DMS153 treated with DMSO at 0.1 percent for 48 hours (cell line): ENCODE data around the gene CRADD.
"Not testable (repeated sequence)": the region's sequence is repeated elsewhere in the genome, so short reads cannot be mapped to it uniquely, and the experiment has no call there.

Experiments
- DNase-seq: peaks from one replicate; lab custom pipeline; 2025; ENCODE audit not compliant: unreplicated experiment; lab: John Stamatoyannopoulos, UW

The CRADD gene

DNA sequence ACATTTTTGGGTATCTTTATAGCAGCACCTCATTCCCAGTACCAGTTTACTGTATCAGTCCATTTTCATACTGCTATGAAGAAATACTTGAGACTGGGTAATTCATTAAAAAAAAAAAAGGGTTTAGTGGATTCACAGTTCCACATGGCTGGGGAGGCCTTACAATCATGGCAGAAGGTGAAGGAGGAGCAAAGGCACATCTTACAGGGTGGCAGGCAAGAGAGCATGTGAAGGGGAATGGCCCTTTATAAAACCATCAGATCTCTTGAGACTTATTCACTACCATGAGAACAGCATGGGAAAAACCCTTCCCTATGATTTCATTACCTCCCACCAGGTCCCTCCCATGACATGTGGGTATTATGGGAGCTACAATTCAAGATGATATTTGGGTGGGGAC lies 77.7 kb downstream of the CRADD start:
- not testable (repeated sequence) for DNase-seq

GRCh38 chr12:93756288-93756687 lies 79.1 kb downstream of the CRADD start:
- DNase-seq, result no peak

- no peak for DNase-seq
These were observed 80.9 kb downstream of the CRADD start for GRCh38 chr12:93757792-93758694.

DNA sequence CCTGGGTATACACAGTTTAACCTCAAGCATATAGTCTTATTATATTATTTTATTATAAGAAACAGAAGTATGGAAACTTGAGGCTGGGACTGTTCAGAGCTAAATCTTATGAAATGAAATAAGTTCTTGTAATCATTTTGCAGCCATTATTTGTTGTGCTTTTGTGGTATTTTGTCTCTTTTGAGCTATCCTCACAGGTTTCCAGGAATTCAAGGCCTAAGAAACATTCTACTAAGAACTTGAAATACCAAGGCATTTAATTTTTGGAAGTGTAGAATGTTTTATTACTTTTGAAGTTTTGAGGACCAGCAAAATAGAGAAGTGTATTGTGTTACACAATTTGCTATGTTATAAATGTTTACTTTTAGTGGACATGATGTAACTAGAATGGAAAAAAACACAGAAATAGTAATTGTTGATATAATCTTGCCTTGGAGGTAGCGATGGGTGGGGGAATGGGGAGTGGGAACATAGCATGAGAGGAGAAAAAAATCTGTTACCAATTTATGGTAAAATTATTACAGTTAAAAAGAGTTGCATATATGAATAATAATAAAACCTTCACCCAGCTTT lies 81.7 kb downstream of the CRADD start:
- no peak for DNase-seq

DNA sequence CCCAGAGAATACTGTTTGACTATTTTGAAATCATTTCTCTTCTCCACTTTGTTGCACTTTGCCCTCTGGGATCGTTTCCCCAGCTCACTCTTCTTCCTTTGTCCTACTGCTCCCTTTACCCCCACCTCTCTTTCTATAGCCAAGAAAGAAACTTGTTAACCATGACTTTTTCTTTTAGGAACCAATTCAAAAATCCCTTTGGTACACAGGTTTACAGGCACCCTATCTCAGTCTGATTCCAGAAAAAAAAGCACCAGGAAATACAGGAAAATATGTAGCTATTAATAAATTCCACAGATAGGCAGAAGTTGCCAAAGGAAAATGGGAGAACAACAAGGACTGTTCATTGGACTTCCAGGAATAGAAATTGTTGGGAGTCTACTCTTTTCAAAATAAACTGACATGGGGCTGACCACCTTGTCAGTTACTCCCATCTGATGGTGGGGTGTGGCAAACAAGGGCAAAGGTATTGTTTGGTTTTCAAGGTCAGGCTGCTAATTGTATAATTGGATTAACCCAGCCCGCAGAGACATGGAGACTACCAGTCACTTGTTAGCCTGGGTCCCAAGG lies 82.4 kb downstream of the CRADD start:
- no peak for DNase-seq

GRCh38 chr12:93760275-93760875 lies 83.2 kb downstream of the CRADD start:
- no peak for DNase-seq

- DNase-seq, result no peak
These were observed 85.0 kb downstream of the CRADD start for GRCh38 chr12:93762059-93762719.

DNA sequence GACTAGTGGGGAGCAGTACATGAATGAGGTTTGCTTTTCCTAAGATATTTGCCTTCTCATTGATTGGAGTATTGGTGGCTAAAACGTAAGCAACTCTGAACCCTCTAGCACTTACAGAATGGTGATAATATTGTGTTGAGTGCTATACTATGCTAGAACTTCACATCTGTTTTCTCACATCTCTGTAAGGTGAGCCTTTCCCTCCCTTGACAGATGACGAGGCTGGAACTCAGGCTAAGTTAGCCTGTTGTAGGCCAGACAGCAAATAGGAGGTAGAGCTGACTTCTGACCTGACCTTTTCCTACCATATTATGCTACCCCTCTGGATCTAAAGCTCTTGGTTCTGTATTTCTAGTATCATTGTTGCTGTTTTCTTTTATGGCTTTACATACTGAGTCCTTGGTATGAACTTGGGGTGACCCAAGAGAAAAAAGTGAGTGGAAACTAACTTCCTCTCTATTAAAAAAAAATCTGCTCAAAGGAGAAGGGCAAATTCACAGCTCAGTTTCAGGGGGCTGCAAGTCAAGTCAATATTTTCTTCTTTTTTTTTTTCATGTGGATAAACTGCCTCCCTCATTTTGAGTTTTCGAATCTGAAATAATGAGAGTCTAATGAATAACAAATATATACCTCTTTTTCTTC lies 85.9 kb downstream of the CRADD start:
- DNase-seq, result no peak

DNA sequence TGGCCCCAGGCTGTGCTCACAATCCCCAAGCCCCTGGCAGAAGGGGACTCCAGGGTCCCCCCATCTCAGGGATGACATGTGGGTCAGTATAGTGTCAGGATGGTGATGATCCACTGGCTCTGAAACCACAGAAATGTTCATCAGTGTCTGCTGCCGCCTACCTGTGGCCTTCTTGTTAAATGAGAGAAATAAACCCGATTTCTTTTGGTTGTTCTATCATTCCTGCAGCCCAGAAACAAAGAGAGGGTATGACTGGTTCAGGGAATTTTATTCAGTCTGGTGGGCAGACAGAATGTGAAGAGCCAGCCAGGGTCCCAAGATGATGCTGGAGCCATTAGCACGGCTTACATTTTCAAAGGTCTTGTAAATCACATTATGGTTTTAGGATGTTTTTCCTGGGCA lies 86.6 kb downstream of the CRADD start:
- no peak for DNase-seq

- no peak for DNase-seq
These were observed 89.2 kb downstream of the CRADD start for GRCh38 chr12:93766371-93766770.

- no peak for DNase-seq
These were observed 89.8 kb downstream of the CRADD start for GRCh38 chr12:93766796-93767523.

DNA sequence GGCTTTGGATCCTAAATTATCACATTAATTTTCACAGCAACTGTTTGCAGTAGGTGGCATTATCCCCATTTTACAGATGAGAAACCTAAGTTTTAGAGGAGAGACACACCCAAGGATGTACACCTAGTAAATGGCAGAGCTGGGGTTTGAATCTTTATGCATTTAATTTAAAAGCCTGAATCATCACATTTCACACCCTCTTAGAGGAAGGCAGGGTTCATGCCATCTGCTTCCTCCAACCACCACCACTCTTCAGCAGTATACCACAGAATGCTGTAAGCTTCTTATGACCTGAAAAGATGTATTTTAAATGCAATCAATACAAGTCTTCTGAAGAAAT lies 90.3 kb downstream of the CRADD start:
- no peak for DNase-seq

DNA sequence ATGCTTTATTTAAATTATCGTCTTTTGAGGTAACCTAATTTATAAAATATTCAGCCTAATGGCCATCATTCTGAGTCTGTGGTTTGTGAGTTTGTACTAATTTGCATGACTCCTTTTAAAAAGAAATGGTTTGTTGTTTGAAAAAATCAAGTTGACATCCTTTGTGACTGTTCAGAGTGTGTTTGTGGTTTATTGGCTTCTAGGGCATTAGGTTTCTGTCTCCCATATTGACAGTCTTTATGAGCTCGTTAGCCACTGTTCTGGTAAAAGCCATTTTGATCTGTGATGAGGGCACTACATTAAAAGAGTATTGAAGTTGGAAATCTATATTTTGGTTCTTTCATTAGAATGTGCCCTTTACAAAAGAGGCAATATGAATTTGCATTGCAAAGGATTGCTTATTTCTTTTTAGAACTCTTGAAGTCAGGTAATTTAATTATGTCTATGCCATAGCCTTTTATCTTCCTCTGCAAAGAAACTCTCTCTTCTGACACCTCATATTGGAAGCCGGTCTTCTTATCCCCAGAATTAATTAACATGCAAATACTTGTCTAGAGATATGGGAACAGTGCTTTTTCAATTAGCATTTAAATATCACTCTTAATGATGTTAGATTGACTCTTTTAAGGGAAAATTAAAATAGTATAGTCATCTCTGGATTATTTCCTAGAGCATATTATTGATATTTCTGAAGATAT lies 95.0 kb downstream of the CRADD start:
- DNase-seq, result no peak

- DNase-seq, result no peak
These were observed 96.1 kb downstream of the CRADD start for GRCh38 chr12:93773122-93773871.

DNA sequence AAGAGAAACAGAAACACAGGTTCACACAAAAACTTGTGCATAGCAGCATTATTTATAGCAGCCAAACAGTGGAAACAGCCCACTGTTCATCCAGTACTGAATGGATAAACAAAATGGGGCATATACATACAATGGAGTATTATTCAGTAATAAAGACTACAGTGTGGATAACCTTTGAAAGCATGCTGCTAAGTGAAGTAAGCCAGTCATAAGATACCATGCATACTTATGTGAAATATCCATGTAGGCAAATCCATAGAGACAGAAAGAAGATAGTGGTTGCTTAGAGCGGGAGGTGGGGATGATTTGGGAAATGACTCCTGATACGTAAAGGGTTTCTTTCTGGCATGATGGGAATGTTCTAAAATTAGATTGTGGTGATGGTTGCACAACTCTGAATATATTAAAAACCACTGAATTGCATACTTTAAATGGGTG lies 99.4 kb downstream of the CRADD start:
- no peak for DNase-seq

GRCh38 chr12:93777254-93777653 lies 100.1 kb downstream of the CRADD start:
- DNase-seq, result no peak

GRCh38 chr12:93778306-93778705 lies 101.1 kb downstream of the CRADD start:
- no peak for DNase-seq

- no peak for DNase-seq
These were observed 101.6 kb downstream of the CRADD start for GRCh38 chr12:93778766-93779165.

GRCh38 chr12:93780101-93780641 lies 103.0 kb downstream of the CRADD start:
- no peak for DNase-seq
